Activated CD8-positive, alpha-beta T cell treated with anti-CD3 and anti-CD28 coated beads for 36 hours (primary cell): ENCODE results near the gene USO1. TPM values are rescaled to one million over a fixed set of nuclear protein-coding genes. Genes with fewer than 3 reads are reported as not detected.
"Not testable (repeated sequence)": the region's sequence is repeated elsewhere in the genome, so short reads cannot be mapped to it uniquely, and the experiment has no call there.

Experiments used
- ATAC-seq: fragments of 200-7000 bp; cut with Tn5 transposase; one replicate; pipeline ENCODE4 v1.10.0; 2021; ENCODE audit warnings: mild to moderate bottlenecking, moderate library complexity
- CTCF ChIA-PET: fragments of 350-600 bp; sonication (Branson Sonifier 250); formaldehyde crosslinking; loops from one replicate; lab custom pipeline; 2021; ENCODE audit warnings: antibody characterized with exemption; lab: Charles Lee
- POLR2A ChIA-PET: fragments of 350-600 bp; sonication (Branson Sonifier 250); formaldehyde crosslinking; loops from one replicate; lab custom pipeline; 2021; ENCODE audit warnings: antibody characterized with exemption; lab: Charles Lee
- DNase-seq: peaks from one replicate; pipeline ENCODE4 v3.0.0-alpha.2; 2020
- H3K27ac Mint-ChIP-seq: one replicate; pipeline ENCODE4 v1.8.0; 2021; ENCODE audit warnings: mild to moderate bottlenecking, mixed read lengths
- H3K27me3 Mint-ChIP-seq: one replicate; pipeline ENCODE4 v1.8.0; 2021; ENCODE audit warnings: mixed read lengths
- H3K36me3 Mint-ChIP-seq: one replicate; pipeline ENCODE4 v1.8.0; 2021; ENCODE audit warnings: low read depth, mixed read lengths
- H3K4me1 Mint-ChIP-seq: one replicate; pipeline ENCODE4 v1.8.0; 2021; ENCODE audit warnings: low read depth, mixed read lengths
- H3K4me3 Mint-ChIP-seq: one replicate; pipeline ENCODE4 v1.8.0; 2021; ENCODE audit warnings: mild to moderate bottlenecking, moderate library complexity, mixed read lengths
- H3K9me3 Mint-ChIP-seq: one replicate; pipeline ENCODE4 v1.8.0; 2021; ENCODE audit warnings: mixed read lengths
- CTCF ChIP-seq: fragments of 200-600 bp; IDR thresholded peaks from one replicate; pipeline ENCODE4 v1.8.0; 2022; ENCODE audit warnings: antibody characterized with exemption, mild to moderate bottlenecking
- intact Hi-C: fragments of 100-400 bp; cut with micrococcal nuclease; formaldehyde crosslinking; loops from one replicate; pipeline ENCODE4 v1.10.0; 2022
- total RNA-seq, 2 experiments: library from RNA; stranded (reverse); gene quantifications; one replicate each; pipeline ENCODE4 v1.2.3, GENCODE V29; 2021

The USO1 gene
- total RNA-seq, 2 experiments from 2014 or later, result 50.5 to 52.0 TPM

GRCh38 chr4:75786526-75786925 lies 62.1 kb downstream of the USO1 start:
- ChIA-PET POLR2A (no interaction called here), CTCF (no interaction called here)
- ATAC-seq (no peak), DNase-seq (no peak)
- TF ChIP-seq CTCF, result no peak
- Mint-ChIP-seq H3K27ac (no peak overlapping the region), H3K27me3 (no peaks in the 10 kb centered on the region), H3K4me3 (no peak overlapping the region), H3K36me3 (peaks cover 17% of the 10 kb centered on the region), H3K4me1 (no peaks in the 10 kb centered on the region), H3K9me3 (no peaks in the 10 kb centered on the region)
- intact Hi-C loops, result no loop called here

GRCh38 chr4:75786938-75787337 lies 62.6 kb downstream of the USO1 start:
- ATAC-seq (no peak), DNase-seq (no peak)
- Mint-ChIP-seq H3K27me3 (no peaks in the 10 kb centered on the region), H3K27ac (no peak overlapping the region), H3K4me1 (no peaks in the 10 kb centered on the region), H3K9me3 (no peaks in the 10 kb centered on the region), H3K4me3 (no peak overlapping the region), H3K36me3 (peaks cover 17% of the 10 kb centered on the region)
- TF ChIP-seq CTCF, result no peak
- POLR2A ChIA-PET, result no interaction called here
- intact Hi-C loops, result no loop called here
- CTCF ChIA-PET, result interaction anchor here (0.7 kb wide), 1 partner anchor 131 kb away, joined by 3 read pairs; no protein-coding TSS in a partner anchor

GRCh38 chr4:75790024-75790423 lies 65.6 kb downstream of the USO1 start:
- no peak overlapping the region for H3K27ac Mint-ChIP-seq
- DNase-seq, result no peak
- peaks cover 16% of the 10 kb centered on the region for H3K36me3 Mint-ChIP-seq
- H3K4me3 Mint-ChIP-seq, result no peak overlapping the region
- POLR2A ChIA-PET, result no interaction called here
- no peaks in the 10 kb centered on the region for H3K27me3 Mint-ChIP-seq
- no peaks in the 10 kb centered on the region for H3K4me1 Mint-ChIP-seq
- no peak for TF ChIP-seq CTCF
- no peaks in the 10 kb centered on the region for H3K9me3 Mint-ChIP-seq
- CTCF ChIA-PET, result no interaction called here
- ATAC-seq, result no peak
- intact Hi-C loops, result no loop called here

- Mint-ChIP-seq H3K4me3 (no peak overlapping the region), H3K36me3 (peaks cover 22% of the 10 kb centered on the region)
Measured at GRCh38 chr4:75800972-75801371, 76.6 kb downstream of the USO1 start.

GRCh38 chr4:75806035-75806434 lies 81.7 kb downstream of the USO1 start:
- H3K9me3 Mint-ChIP-seq, H3K27ac Mint-ChIP-seq, H3K4me3 Mint-ChIP-seq, H3K4me1 Mint-ChIP-seq, ATAC-seq, DNase-seq, intact Hi-C loops, POLR2A ChIA-PET, H3K27me3 Mint-ChIP-seq: not testable (repeated sequence)
- CTCF ChIA-PET, result interaction anchor here (0.7 kb wide), 1 partner anchor 60 kb away, joined by 3 read pairs; no protein-coding TSS in a partner anchor
- H3K36me3 Mint-ChIP-seq, result peaks cover 20% of the 10 kb centered on the region

More at GRCh38 chr4:75800972-75801371, 76.6 kb downstream of the USO1 start:
- Mint-ChIP-seq H3K9me3 (no peaks in the 10 kb centered on the region), H3K27me3 (no peaks in the 10 kb centered on the region), H3K4me1 (no peaks in the 10 kb centered on the region), H3K27ac (no peak overlapping the region)
- ChIA-PET POLR2A (interaction anchor here (1.2 kb wide), 1 partner anchor 26 kb away, joined by 4 read pairs; no protein-coding TSS in a partner anchor), CTCF (interaction anchor here (0.8 to 1.1 kb wide), 2 partner anchors 47 to 107 kb away, joined by 3 read pairs; no protein-coding TSS in a partner anchor)
- DNase-seq, result no peak
- intact Hi-C loops, result no loop called here
- no peak for TF ChIP-seq CTCF
- no peak for ATAC-seq
